ENCODE data around the gene GNAI1.

The GNAI1 gene

GRCh38 chr7:80134536-80135308 is at the start of gene GNAI1:
Gene GNAI1, plus strand, starts transcription at chr7:80134831. Its CDS starts 330 bp downstream, at chr7:80135161.
- DNase-seq = peak; percentile 51

GRCh38 chr7:80087051-80087770 is 47.4 kb upstream of the GNAI1 start:
- DNase-seq = no peak

GRCh38 chr7:80087771-80088170 is 46.9 kb upstream of the GNAI1 start:
- no peak for DNase-seq

GRCh38 chr7:80088705-80089104 is 45.9 kb upstream of the GNAI1 start:
- DNase-seq = peak; percentile 18

DNA sequence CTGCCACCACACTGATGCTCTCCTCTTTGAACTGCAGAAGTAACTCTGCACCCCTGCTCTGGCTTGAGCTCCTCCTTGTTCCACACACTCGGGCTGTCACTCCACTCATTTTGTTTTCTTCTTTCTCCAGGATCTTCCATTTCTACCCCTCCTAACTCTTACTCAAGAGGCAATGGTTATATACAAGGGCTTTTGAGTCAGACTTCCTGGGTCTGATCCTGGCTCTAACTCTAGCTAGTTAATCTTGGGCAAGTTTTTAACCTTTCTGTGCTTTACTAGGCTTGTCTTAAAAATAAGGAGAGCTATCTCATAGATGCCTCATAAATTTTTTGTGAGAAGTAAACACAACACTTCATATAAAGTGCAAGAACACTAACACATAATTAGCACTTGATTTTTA is 45.3 kb upstream of the GNAI1 start:
- DNase-seq = no peak

GRCh38 chr7:80093349-80093748 is 41.3 kb upstream of the GNAI1 start:
- DNase-seq = no peak

- DNase-seq = peak; percentile 19
Measured at GRCh38 chr7:80095545-80095944, 39.1 kb upstream of the GNAI1 start.

DNA sequence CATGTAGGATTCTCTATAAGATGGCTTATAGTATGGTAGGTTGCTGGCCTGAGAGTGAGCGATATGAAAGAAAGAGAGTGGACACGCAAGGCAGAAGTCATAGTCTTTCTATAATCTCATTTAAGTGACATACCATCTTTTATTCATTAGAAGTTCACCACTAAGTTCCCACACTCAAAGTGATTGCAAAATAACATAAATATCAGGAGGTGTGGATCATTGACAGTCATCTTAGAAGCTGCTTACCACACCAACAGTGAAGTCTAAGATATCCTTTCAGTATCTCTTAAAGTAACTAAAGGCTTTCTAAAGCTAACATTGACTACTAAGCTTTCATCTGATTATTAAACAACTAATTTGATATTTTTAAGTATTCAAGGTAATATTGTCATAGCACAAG is 36.9 kb upstream of the GNAI1 start:
- DNase-seq = no peak

DNA sequence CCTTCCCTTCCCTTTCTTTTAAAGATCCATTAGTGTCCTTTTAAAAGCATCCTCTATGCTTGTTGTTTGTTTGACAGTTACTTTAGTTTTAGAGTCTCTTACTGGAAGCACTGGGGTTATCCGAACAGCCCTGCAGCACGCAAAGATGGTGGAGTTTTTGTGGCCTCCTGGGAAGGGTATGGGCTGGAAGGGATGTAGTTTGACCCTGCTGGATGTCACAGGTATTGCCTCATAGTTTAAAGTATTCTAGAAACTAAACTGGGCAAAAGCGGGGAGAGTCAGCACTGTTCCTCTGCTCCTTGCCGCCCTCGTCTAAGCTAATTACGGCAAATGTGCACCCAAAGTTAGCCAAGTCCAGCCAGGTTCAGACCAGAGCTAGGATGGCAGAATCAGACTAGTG is 35.8 kb upstream of the GNAI1 start:
- DNase-seq = no peak

GRCh38 chr7:80100254-80100653 is 34.4 kb upstream of the GNAI1 start:
- DNase-seq = no peak

DNA sequence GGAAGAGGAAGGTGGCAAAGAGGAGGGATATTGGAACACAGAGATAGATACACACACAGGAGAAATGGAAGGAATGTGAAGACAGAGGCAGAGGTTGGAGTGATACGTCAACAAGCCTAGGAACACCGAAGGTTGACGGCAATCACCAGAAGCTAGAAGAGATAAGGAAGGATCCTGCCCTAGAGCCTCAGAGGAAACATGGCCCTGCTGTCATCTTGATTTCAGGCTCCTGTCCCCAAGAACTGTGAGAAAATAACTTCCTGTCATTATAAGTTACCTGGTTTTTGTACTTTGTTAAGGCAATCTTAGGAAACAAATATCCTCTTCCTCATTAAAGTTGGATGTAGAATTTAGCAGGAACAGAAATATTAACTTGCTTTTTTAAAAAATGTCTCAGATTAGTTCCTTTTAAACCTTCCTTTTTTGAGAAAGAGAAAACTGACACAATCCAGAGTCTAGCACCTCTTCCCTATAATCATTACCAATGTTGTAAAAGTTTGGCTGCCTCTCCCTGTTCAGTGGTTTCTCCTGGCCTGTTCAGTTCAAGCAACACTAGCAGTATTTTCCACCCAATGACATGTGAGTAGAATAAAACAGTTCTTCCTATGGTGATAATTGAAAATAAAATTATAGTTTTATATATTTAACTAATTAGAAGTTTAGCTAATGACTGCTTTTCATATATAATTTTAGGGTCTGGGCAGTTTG is 28.8 kb upstream of the GNAI1 start:
- DNase-seq = peak; percentile 48

DNA sequence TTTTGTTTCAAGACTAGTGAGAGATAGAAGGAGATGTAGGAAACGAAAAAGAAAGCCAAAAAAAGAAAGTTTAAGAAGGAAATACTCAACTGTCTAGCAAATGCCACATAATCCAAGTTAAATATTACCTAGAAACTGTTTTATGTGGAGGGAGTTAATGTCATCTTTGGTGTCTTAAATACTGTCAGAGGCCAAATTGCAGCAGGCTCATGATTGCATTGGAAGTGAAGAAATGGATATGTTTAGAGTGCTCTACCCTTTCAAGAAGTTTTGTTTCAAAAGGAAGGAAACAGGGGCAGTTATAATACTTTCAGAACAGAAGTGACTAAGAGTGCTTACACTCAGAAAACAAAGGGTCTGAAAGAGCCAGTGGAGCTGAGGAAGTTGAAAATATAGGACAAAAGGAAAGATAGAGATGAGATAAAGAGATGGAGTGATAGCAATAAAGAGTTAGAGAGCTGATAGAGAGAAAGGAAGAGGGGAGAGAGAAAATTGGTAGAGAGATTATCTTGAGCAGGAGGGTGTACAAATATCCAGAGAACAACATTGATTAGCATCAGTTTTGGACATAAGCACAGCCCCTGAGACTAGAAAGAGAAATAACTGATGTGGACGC is 28.0 kb upstream of the GNAI1 start:
- no peak for DNase-seq

DNA sequence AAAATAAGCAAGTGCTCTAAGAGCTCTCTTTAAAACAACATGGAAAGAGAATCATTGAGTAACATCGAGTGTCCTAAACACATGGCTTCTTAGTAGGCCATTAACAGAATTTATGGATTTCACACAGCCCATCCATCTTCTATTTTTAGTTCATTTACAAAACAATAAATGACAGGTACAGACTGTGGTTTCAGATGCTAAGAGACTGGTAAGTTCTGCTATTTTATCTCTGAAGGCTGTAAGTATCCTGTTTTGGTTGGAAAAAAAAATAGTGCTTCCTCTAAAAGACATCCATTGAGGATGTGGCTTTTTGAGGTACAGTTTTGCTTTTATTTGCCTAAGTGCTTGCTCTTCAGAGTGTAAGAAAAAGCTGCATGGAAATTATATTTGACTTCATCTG is 27.4 kb upstream of the GNAI1 start:
- peak; percentile 30 for DNase-seq

- no peak for DNase-seq
Measured at GRCh38 chr7:80110376-80110775, 24.3 kb upstream of the GNAI1 start.

- no peak for DNase-seq
Measured at GRCh38 chr7:80114159-80114558, 20.5 kb upstream of the GNAI1 start.

DNA sequence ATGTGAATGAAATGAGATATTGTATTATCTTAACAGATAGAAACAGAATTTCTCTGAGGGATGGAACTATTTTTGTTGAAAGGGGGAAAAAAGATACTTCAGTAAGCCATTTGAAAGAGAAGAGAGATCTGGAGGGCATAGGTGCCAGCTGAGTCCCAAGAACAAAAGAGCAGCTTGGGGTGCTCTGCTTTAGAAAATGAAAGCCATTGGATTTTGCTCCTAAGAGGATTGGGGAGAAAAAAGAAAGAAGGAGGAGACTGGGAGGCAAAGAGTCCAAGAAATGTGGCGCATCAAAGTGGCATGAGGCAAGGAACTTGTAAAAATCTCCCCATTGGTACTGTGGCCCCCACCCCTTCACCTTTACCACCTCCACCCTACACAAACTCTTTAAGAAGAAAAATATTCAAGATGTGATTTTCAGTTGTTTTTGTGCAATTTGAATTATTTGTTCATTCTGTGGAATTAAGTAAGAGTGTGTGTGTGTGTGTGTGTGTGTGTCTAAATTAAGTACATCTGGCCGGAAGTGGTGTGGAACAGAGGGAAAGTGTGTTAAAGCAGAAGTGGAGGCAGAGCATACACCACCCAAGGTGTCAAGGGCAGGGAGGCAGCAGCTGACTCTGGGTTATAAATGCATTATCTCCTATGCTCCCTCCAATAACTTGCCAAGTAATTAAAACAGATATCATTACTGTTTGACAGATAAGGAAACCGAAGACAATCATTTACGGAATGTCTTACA is 9.9 kb upstream of the GNAI1 start:
- DNase-seq = no peak

DNA sequence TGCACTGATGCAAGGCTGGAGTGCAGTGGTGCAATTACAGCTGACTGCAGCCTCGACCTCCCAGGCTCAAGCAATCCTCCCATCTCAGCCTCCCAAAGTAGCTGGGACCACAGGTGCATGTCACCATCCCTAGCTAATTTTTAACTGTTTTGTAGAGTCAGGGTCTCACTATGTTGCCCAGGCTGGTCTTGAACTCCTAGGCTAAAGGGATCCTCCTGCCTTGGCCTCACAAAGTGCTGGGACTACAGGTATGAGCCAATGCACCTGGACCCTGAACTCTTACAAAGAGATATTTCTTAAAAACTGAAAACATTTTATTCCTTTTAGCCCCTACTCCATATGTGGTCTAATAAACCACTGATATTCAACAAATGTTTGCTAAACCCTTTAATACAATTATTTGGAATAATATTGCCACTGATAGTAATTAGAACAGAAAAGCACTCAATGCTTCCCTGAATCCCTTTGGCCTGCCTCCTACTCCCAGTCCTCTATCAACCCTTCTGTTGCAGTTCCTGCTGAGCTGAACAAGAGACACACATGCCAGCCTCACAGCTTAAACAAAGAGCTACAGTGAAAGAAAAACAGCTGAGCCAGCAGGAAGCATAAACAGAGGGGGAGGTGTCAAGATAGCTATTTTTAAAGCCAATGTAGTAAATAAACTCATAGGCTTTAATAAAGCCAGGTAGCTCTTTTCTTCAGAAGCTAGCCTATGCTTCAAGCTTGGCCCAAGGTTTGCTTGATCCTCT is 7.0 kb upstream of the GNAI1 start:
- DNase-seq = no peak

GRCh38 chr7:80128918-80129317 is 5.7 kb upstream of the GNAI1 start:
- peak; percentile 78 for DNase-seq

DNA sequence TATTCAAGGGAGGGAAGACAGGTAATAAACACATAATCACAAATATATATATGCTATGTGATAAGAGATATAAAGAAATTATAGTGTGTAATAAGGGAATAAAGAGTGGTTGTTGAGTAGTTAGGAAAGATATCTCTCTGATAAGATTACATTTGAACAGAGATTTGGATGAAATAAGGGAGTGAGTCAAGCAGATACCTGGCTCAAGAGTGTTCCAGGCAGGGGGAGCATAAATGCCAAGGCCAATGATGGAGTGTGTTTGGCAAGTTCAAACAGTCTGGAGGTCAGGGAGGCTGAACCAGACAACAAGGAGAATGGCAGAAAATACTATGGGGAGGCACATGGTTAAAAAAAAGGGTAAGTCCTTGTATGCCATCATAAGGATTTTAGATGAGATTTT is 4.8 kb upstream of the GNAI1 start:
- DNase-seq = no peak

- no peak for DNase-seq
Measured at GRCh38 chr7:80131675-80132435, 2.8 kb upstream of the GNAI1 start.

- DNase-seq = no peak
Measured at GRCh38 chr7:80132594-80132993, 2.0 kb upstream of the GNAI1 start.
